SK-N-SH (cell line): ENCODE data around the gene SPON1. TPM values are rescaled to one million over a fixed set of nuclear protein-coding genes. Genes with fewer than 3 reads are reported as not detected.

Experiments used
- CTCF ChIA-PET: fragments of 300-600, 350-600 bp; formaldehyde crosslinking; extraction: SDS; loops from one replicate; lab custom pipeline; 2021; lab: Yijun Ruan, JAX
- POLR2A ChIA-PET: fragments of 350-600 bp; sonication (Branson Sonifier 250); formaldehyde crosslinking; extraction: SDS; loops from one replicate; lab custom pipeline; 2020; ENCODE audit warnings: antibody characterized with exemption, inconsistent platforms; lab: Yijun Ruan, JAX
- DNase-seq: peaks from one replicate; pipeline ENCODE4 v3.0.0; 2012
- H2AFZ ChIP-seq: fragments of 200-600 bp; sonication (generic); 2 replicates; pipeline ENCODE4 v1.8.1; 2016; ENCODE audit warnings: antibody characterized with exemption, mild to moderate bottlenecking, low read depth
- H3F3A ChIP-seq: fragments of 200-600 bp; sonication (generic); replicated peaks from 2 replicates; pipeline ENCODE3; 2016; ENCODE audit warnings: antibody characterized with exemption, mild to moderate bottlenecking; ENCODE audit not compliant: insufficient read depth
- H3K27ac ChIP-seq, 2 experiments: fragments of 200-500 bp in 1 of 2; fragments of 200-600 bp in 1 of 2; sonication (Bioruptor generic) in 1 of 2; sonication (generic), shearing (Covaris generic) in 1 of 2; 2 replicates each; pipeline versions ENCODE4 v1.5.1 to v1.6.1; 2014 to 2016; ENCODE audit warnings: low read depth in 2 of 2, inconsistent platforms in 1 of 2, low read length in 1 of 2, mild to moderate bottlenecking in 1 of 2, mixed read lengths in 1 of 2
- H3K27me3 ChIP-seq: fragments of 200-600 bp; sonication (generic), shearing (Covaris generic); 2 replicates; pipeline ENCODE4 v1.6.1; 2016; ENCODE audit warnings: mixed run types; ENCODE audit not compliant: insufficient read depth
- H3K36me3 ChIP-seq, 2 experiments: fragments of 200-500 bp in 1 of 2; fragments of 200-600 bp in 1 of 2; sonication (Bioruptor generic) in 1 of 2; sonication (generic) in 1 of 2; replicated peaks in 1 of 2; 2 replicates each; pipeline versions ENCODE3 to v1.5.1; 2014 to 2016; ENCODE audit warnings: low read length in 1 of 2, mild to moderate bottlenecking in 1 of 2; ENCODE audit not compliant: insufficient read depth in 2 of 2, control insufficient read depth in 1 of 2
- H3K4me1 ChIP-seq, 2 experiments: fragments of 200-500 bp in 1 of 2; fragments of 200-600 bp in 1 of 2; sonication (Bioruptor generic) in 1 of 2; sonication (generic), shearing (Covaris generic) in 1 of 2; 2 replicates each; pipeline versions ENCODE4 v1.5.1 to v1.6.1; 2014 to 2016; ENCODE audit warnings: low read depth in 1 of 2, low read length in 1 of 2, mixed run types in 1 of 2; ENCODE audit not compliant: insufficient read depth in 2 of 2, control insufficient read depth in 1 of 2
- H3K4me2 ChIP-seq: fragments of 200-600 bp; sonication (generic), shearing (Covaris generic); 2 replicates; pipeline ENCODE4 v1.6.1; 2017; ENCODE audit warnings: mixed run types
- H3K4me3 ChIP-seq, 2 experiments: fragments of 200-500 bp in 1 of 2; fragments of 200-600 bp in 1 of 2; sonication (Bioruptor generic) in 1 of 2; sonication (generic), shearing (Covaris generic) in 1 of 2; 2 replicates each; pipeline versions ENCODE4 v1.5.1 to v1.8.1; 2014 to 2016; ENCODE audit warnings: low read depth in 2 of 2, inconsistent platforms in 1 of 2, low read length in 1 of 2, mild to moderate bottlenecking in 1 of 2, mixed read lengths in 1 of 2, moderate library complexity in 1 of 2
- H3K79me2 ChIP-seq: fragments of 200-600 bp; sonication (generic); 2 replicates; pipeline ENCODE4 v1.8.1; 2017; ENCODE audit warnings: mild to moderate bottlenecking; ENCODE audit not compliant: insufficient read depth
- H3K9ac ChIP-seq: fragments of 200-600 bp; sonication (generic); 2 replicates; pipeline ENCODE4 v1.6.1; 2017; ENCODE audit warnings: mixed run types
- H3K9me2 ChIP-seq: fragments of 200-600 bp; sonication (generic); 2 replicates; pipeline ENCODE4 v1.6.1; 2017; ENCODE audit warnings: mixed run types
- H3K9me3 ChIP-seq: fragments of 200-600 bp; sonication (generic); 2 replicates; pipeline ENCODE4 v1.6.1; 2017; ENCODE audit warnings: mixed run types, mild to moderate bottlenecking, moderate library complexity
- H4K20me1 ChIP-seq: fragments of 200-600 bp; sonication (generic); 2 replicates; pipeline ENCODE4 v1.6.1; 2017; ENCODE audit warnings: mild to moderate bottlenecking, mixed run types; ENCODE audit not compliant: insufficient read depth
- CHD2 ChIP-seq: fragments of 150-350 bp; IDR thresholded peaks from 2 replicates; pipeline ENCODE4 v1.6.1; 2018; ENCODE audit warnings: low read length; ENCODE audit not compliant: partially characterized antibody
- FOSL2 ChIP-seq: IDR thresholded peaks from 2 replicates; pipeline ENCODE4 v1.4.0; 2012; ENCODE audit warnings: low read depth, mild to moderate bottlenecking, moderate library complexity, borderline replicate concordance
- JUND ChIP-seq: IDR thresholded peaks from 2 replicates; pipeline ENCODE4 v1.4.0; 2012
- MAX ChIP-seq: IDR thresholded peaks from 2 replicates; pipeline ENCODE4 v1.4.0; 2012; ENCODE audit warnings: low read depth
- MEF2A ChIP-seq: IDR thresholded peaks from 2 replicates; pipeline ENCODE4 v1.4.0; 2012; ENCODE audit warnings: low read depth, borderline replicate concordance
- MXI1 ChIP-seq: IDR thresholded peaks from 2 replicates; pipeline ENCODE4 v1.6.1; 2012; ENCODE audit warnings: mild to moderate bottlenecking, low read depth, low read length, improper control_type of control experiment
- SMC3 ChIP-seq: IDR thresholded peaks from 2 replicates; pipeline ENCODE4 v1.6.1; 2012; ENCODE audit warnings: low read depth, low read length, improper control_type of control experiment
- ZBTB33 ChIP-seq: IDR thresholded peaks from 2 replicates; pipeline ENCODE4 v1.4.0; 2012; ENCODE audit warnings: low read depth, borderline replicate concordance
- WGBS: methylation state at CpG from one replicate; pipeline ENCODE4 v1.1.6; 2017; ENCODE audit warnings: low lambda C conversion rate; 5-methylcytosine and 5-hydroxymethylcytosine counted together
- polyA plus RNA-seq, 3 experiments: library from polyadenylated mRNA; depleted of rRNA; stranded (reverse); fragments of >200 nt; gene quantifications; 2 replicates each; pipeline ENCODE4 v1.2.3, GENCODE V29; 2012
- TF ChIP-seq, protein P1 (sequence below): fragments of 150-350 bp; IDR thresholded peaks from 2 replicates; pipeline ENCODE4 v1.6.1; 2016; ENCODE audit warnings: mild to moderate bottlenecking, low read depth, low read length

SPON1 gene
- polyA plus RNA-seq, 1 of the 3 experiments (the other 2 are of a cell fraction), result not detected

DNA sequence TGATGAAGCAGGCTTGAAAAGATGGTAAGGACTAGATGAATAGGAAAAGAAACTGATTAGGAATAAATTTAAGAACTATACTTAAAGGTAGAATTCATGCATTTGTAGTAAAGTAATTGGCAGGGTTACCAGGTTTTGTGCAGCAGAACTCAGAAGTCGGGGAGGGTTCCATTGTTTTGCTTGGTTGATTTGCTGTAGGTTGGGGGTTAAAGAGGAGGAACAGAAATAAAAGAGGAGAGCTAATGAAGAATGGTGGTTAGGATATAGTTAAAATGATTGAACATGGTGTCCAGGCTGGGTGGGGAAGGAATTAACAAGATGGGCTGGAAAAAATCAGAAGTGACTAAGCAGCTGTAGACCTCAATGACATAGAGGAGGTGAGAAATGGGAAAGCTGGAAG lies 5.5 kb upstream of the SPON1 start:
- Histone ChIP-seq H3K27me3 (peaks cover 21% of the 10 kb centered on the region; the same call in 1 of the 2 replicates), H3K4me1 (peaks cover 0 to 6% of the 10 kb centered on the region in 2 experiments; a peak in 1 of 4 replicates), H3K9me3 (no peaks in the 10 kb centered on the region), H3F3A (no peaks in the 10 kb centered on the region), H3K9ac (no peak overlapping the region), H3K36me3 (no peaks in the 10 kb centered on the region), H3K4me2 (no peak overlapping the region), H3K27ac (no peak overlapping the region), H4K20me1 (no peaks in the 10 kb centered on the region), H3K9me2 (no peaks in the 10 kb centered on the region), H3K4me3 (no peak overlapping the region), H3K79me2 (no peaks in the 10 kb centered on the region), H2AFZ (no peak overlapping the region)
- no peak for TF ChIP-seq ZBTB33
- TF ChIP-seq MEF2A, result no peak
- TF ChIP-seq MXI1, result no peak
- TF ChIP-seq, protein P1, sequence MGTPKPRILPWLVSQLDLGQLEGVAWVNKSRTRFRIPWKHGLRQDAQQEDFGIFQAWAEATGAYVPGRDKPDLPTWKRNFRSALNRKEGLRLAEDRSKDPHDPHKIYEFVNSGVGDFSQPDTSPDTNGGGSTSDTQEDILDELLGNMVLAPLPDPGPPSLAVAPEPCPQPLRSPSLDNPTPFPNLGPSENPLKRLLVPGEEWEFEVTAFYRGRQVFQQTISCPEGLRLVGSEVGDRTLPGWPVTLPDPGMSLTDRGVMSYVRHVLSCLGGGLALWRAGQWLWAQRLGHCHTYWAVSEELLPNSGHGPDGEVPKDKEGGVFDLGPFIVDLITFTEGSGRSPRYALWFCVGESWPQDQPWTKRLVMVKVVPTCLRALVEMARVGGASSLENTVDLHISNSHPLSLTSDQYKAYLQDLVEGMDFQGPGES, result no peak
- TF ChIP-seq SMC3, result no peak
- no peak for DNase-seq
- ChIA-PET POLR2A (interaction anchor here (0.5 kb wide), 1 partner anchor 192 kb away, joined by 4 read pairs; no protein-coding TSS in a partner anchor), CTCF (interaction anchor here (0.6 to 15.0 kb wide), 24 partner anchors 8 to 498 kb away, joined by 3 to 101 read pairs (median 4); no protein-coding TSS in a partner anchor)
- 12% methylated on average over 1 of the region's 1 CpG for WGBS

- no peak overlapping the region for H3K9ac ChIP-seq
- H3K27ac ChIP-seq, result no peak overlapping the region
- peak; percentile 26 for DNase-seq
- TF ChIP-seq JUND (no peak), MXI1 (no peak), CHD2 (no peak), FOSL2 (no peak), MAX (no peak)
- TF ChIP-seq, protein P1, result no peak
- H3K79me2 ChIP-seq, result no peaks in the 10 kb centered on the region
- H3K27me3 ChIP-seq, result peaks cover 38% of the 10 kb centered on the region; the same call in 1 of the 2 replicates
- CTCF ChIA-PET, result interaction anchor here (0.9 to 15.0 kb wide), 5 partner anchors 12 to 291 kb away, joined by 4 to 101 read pairs (median 23); no protein-coding TSS in a partner anchor
- H3K9me3 ChIP-seq, result no peaks in the 10 kb centered on the region
- H3K9me2 ChIP-seq, result no peaks in the 10 kb centered on the region
- H3K4me1 ChIP-seq, result peaks cover 0 to 13% of the 10 kb centered on the region in 2 experiments; a peak in 1 of 4 replicates
- no peak overlapping the region for H3K4me2 ChIP-seq
- no peak overlapping the region for H3K4me3 ChIP-seq
- H3F3A ChIP-seq, result no peaks in the 10 kb centered on the region
- H2AFZ ChIP-seq, result no peak overlapping the region
- H4K20me1 ChIP-seq, result no peaks in the 10 kb centered on the region
- 32% methylated on average over 7 of the region's 7 CpGs for WGBS
- no peaks in the 10 kb centered on the region for H3K36me3 ChIP-seq
- POLR2A ChIA-PET, result interaction anchor here (0.6 kb wide), 1 partner anchor 291 kb away, joined by 3 read pairs; no protein-coding TSS in a partner anchor
These were observed 3.7 kb upstream of the SPON1 start for GRCh38 chr11:13958641-13959400.
